ENCODE measurements around the gene CDC5L.
"Not testable (repeated sequence)": the region's sequence is repeated elsewhere in the genome, so short reads cannot be mapped to it uniquely, and the experiment has no call there.

- TF ChIP-seq, protein P1, sequence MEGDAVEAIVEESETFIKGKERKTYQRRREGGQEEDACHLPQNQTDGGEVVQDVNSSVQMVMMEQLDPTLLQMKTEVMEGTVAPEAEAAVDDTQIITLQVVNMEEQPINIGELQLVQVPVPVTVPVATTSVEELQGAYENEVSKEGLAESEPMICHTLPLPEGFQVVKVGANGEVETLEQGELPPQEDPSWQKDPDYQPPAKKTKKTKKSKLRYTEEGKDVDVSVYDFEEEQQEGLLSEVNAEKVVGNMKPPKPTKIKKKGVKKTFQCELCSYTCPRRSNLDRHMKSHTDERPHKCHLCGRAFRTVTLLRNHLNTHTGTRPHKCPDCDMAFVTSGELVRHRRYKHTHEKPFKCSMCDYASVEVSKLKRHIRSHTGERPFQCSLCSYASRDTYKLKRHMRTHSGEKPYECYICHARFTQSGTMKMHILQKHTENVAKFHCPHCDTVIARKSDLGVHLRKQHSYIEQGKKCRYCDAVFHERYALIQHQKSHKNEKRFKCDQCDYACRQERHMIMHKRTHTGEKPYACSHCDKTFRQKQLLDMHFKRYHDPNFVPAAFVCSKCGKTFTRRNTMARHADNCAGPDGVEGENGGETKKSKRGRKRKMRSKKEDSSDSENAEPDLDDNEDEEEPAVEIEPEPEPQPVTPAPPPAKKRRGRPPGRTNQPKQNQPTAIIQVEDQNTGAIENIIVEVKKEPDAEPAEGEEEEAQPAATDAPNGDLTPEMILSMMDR (IDR thresholded peaks at IDR 0.05), result not testable (repeated sequence)
- TF ChIP-seq POLR2A (IDR thresholded peaks at IDR 0.05), result not testable (repeated sequence)
These were observed 40.7 kb upstream of the CDC5L start for GRCh38 chr6:44346818-44347217.
